Esophagus muscularis mucosa (tissue), 4 donors: Measurements from ENCODE around the gene PCDH1.

ENCODE experiments used
- CTCF ChIP-seq, 3 experiments: fragments of 200-600 bp in 2 of 3; fragments of 450-650 bp in 1 of 3; sonication (generic) in 2 of 3; IDR thresholded peaks; one replicate each; pipeline ENCODE4 v1.5.1; 2017 to 2019; ENCODE audit warnings: antibody characterized with exemption in 3 of 3, mild to moderate bottlenecking in 2 of 3, moderate library complexity in 1 of 3
- EP300 ChIP-seq: sonication (generic); formaldehyde crosslinking; IDR thresholded peaks from one replicate; pipeline ENCODE4 v1.6.1; 2017; ENCODE audit warnings: antibody characterized with exemption
- POLR2A ChIP-seq: fragments of 450-650 bp; IDR thresholded peaks from one replicate; pipeline ENCODE4 v1.6.1; 2017; ENCODE audit warnings: antibody characterized with exemption, moderate library complexity, mild to moderate bottlenecking, low read depth
- POLR2AphosphoS5 ChIP-seq, 2 donors: sonication (generic); formaldehyde crosslinking; IDR thresholded peaks; one replicate each; pipeline ENCODE4 v1.6.1; 2017; ENCODE audit warnings: antibody characterized with exemption in 2 of 2

GRCh38 chr5:141839015-141839513, 39.1 kb downstream of the PCDH1 start:
- no peak for TF ChIP-seq CTCF (IDR thresholded peaks at IDR 0.05)
- peak; percentile 7 to 19 for TF ChIP-seq POLR2AphosphoS5 (IDR thresholded peaks at IDR 0.05)
- TF ChIP-seq EP300 = no peak
- TF ChIP-seq POLR2A = no peak
